NCI-H226 (cell line): ENCODE measurements around the gene PCSK6.

Experiments
- DNase-seq: peaks from one replicate; pipeline ENCODE4 v3.0.0-alpha.2; 2015

Gene PCSK6

GRCh38 chr15:101445562-101446517 lies 43.7 kb downstream of the PCSK6 start:
- DNase-seq: peak; percentile 48

- no peak for DNase-seq
Observed at GRCh38 chr15:101444807-101445508, 44.5 kb downstream of the PCSK6 start.

DNA sequence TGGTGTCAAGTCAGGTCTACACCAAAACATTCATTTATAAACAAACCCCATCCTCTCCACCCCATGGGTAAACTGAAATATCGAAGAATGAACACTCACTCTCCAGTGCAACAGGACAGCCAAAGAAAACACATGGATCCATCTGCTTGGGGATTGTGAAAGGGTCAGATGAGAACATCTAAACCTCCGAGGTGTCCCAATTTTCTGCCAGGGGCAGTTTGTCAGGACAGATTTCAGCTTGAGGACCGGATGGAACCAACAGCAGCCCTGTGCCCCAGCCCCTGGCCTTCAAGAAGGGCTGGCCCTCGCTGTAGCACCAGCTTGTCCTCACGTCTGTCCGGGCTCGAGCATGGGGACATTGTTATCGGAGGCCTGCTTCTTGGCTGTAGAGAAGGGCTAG lies 45.5 kb downstream of the PCSK6 start:
- DNase-seq: no peak

GRCh38 chr15:101442272-101442671 lies 47.2 kb downstream of the PCSK6 start:
- no peak for DNase-seq

DNA sequence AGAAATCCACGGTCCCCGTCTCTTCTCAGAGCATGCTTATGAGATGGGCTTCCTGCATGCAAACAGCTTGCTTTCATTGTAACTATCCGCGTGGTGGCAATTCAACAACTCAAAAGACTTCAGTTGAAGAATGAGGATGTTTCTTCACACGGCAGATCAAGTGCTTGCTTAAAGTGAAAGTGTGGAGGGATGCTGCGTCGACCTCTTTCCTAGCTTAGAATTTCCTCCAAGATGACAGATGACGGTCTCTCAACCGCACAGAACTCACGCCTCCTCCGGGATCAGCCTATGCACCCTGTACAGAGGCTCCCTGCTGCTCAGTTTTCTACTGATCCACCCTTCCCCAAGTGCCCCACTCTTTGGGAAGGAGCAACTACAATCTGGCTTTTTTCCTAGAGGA lies 47.8 kb downstream of the PCSK6 start:
- no peak for DNase-seq

- DNase-seq: no peak
Observed at GRCh38 chr15:101440846-101441590, 48.5 kb downstream of the PCSK6 start.

DNA sequence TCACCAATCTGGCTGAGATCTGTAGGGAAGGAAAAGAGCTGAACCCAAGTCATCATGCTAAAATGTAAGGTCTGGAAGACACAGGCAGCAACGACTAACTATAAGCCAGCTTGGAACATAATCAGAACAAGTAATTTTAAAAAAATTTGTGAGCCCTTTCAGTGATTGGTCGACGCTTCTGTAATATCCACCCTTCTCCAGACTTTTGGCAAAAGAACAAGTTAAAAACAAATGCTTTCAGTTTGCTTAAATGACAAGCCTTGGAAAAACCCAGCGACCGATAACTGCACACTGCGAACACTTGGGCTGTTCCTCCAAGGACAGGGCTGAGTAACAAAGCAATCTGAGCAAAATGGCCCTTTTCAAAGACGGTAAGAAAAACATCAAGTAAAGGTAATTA lies 49.6 kb downstream of the PCSK6 start:
- DNase-seq: no peak

- DNase-seq: no peak
Observed at GRCh38 chr15:101439285-101439919, 50.1 kb downstream of the PCSK6 start.

GRCh38 chr15:101438482-101439284 lies 50.8 kb downstream of the PCSK6 start:
- DNase-seq: no peak

GRCh38 chr15:101437618-101438481 lies 51.7 kb downstream of the PCSK6 start:
- DNase-seq: no peak

DNA sequence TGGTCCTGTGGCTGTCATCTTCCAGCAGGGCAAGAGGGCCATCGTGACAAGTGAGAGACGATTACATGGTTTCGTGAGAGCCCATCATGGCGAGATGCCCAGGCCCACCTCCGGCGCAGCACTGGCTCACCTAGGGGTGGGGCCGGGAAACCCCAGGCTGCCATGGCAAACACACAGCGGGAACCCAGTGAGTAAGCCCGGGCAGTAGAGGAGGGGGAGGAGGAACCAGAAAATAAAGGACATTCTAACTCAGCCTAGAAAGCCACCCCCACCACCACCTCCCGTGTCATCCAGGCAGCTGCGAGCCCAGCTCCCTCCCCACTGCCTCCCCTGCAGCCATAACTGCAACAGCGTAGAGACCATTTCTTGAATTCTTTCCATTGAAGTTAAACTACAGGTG lies 52.3 kb downstream of the PCSK6 start:
- no peak for DNase-seq

- DNase-seq: no peak
Observed at GRCh38 chr15:101436526-101436925, 53.0 kb downstream of the PCSK6 start.

DNA sequence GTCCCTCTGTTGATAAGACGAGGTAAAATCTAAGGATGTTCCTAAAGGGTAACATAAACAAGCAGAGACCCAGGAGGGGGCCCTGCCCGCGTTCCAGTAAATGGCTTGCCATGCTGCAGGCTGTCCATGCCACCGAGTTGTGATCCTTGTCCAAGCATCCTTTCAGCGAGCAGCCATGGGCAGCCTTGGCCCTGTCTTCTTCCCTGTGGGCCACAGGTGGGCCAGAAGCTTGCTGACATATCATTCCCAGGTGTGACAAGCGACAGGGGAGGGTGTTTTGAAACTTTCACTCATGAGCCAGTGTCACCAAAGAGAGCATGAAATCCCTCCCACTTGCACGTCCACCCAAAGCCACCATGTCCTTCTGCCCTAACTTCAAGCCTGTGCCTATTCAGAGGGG lies 53.7 kb downstream of the PCSK6 start:
- DNase-seq: no peak

DNA sequence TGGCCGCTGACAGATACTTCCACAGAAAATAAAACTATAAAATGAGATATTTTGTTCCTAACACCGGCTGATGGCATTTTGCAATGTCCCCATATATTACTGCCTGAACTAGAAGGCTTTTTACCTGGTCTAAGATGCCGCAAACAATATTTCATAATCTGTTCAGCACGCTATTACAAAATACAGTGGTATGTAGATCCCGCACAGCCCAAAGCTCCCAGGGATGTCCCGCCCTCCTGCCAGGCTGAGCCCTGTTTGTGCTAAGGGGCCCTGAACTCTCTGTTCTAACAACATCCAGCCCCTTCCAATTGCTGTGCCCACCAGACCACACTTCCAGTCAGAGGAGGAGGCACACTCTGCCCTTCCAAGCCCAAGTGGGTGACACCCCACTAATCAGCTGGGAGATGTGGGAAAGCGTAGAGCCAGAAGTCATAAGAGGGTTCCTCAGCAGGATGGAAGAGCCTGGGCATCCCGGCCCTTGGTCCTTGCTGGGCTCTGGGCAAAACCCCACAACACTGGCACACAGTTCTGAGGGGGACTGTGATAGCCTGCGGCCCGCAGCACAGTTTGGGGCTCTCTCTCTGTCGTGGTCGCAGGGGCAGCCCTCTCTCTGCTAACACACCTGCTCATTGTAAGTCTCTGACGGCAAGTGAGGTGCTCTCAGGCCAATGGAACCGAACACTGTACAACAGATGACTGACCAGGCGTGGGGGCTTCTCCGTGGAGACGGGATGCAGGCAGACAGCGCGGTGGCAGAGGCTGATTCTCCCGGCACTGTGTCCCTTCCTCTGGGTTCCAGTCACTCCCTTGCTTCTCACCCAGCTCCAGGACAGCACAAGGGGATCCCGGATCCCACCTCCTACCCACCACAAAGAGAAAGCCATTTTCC lies 55.2 kb downstream of the PCSK6 start:
- no peak for DNase-seq

DNA sequence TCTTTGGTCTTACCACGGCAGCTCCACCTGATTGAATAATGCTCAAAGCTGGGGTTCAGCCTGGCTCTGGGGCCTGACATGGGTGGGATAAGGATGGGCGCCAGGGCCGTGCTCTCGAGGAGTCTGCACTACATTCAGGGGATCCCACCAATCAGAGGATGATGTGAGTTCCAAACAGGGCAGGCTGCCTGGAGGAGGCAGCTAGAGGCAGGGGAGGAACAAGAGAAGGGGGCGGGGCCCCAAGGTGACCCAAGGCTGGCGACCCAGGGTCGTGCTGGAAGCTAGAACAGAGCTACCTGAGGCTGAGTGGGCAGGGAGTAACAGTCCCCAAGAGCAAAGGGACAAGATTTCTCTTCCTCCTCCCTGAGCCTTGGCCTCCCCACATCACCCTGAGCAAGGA lies 56.1 kb downstream of the PCSK6 start:
- DNase-seq: no peak

DNA sequence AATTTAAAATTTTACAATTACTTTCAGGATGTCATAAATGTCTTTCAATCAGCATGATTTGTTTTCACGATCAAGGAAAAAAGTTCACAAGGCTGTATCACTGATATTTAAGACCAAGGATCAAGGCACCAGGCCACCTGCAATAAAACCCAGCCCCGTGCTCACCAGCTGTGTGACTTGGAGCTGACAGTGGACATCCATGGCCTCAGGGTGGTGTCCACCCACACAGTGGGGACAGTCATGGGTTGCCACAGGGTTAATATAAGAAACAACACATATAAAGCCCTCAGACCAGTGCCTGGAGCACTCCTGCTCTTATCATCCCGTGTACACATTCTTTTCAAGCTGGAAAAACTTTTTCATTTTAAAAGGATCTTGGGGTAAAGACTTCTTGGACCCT lies 56.5 kb downstream of the PCSK6 start:
- DNase-seq: no peak

DNA sequence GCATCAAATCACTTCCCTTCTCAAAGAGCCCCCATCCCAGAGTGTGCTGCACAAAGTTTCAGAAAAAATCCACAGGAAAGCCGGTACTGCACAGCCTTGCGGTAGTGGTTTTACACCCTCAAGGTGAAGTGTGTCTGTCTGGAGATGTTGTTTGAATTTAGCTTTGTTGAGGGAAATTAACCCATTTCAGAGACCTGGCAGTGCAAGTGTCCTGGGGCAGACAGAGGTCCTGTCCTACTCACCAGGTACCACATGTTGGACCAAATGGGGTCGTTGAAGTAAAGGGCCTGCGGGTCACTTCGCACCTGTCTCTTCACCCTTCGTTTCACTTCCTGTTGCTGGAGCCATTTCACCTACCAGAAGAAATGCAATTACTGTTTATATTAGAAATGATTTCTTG lies 57.8 kb downstream of the PCSK6 start:
- DNase-seq: no peak

- DNase-seq: no peak
Observed at GRCh38 chr15:101431301-101431700, 58.2 kb downstream of the PCSK6 start.

DNA sequence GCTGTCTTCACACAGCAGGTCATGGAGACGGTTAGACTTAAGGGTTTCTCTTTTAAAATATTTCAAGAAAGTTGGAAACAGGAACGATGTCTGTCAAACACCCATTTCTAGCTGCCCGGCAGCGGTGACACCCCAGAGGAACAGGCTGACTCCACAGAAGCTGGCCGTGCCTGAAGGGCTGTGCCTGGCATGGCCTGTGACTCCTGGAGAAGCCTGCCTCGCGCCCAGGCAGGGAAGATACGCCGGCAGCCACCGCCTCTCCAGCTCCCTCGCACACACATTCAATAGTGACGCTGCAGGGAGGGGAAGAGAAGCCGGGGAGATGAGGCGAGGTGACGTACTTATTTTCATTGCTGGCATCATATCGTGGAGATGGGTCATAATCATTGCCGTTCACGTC lies 59.9 kb downstream of the PCSK6 start:
- DNase-seq: no peak

DNA sequence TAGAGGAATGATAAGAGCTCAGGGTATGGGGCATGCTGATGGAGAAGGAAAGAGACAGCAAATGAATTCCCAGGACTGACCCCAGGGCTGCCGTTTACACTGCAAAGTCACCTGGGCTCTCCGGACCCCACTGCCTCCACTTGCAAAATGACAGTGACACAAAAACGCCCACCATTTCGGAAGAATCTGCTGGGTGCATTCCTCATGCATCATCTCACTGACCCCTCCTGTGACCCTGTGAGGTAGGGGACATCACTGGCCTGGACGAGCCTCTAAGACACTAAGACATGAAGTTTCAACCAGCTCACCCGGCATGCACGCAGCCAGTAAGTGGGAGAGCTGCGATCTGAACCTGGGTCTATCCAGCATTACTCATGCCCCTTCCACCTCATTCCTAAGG lies 60.3 kb downstream of the PCSK6 start:
- no peak for DNase-seq
